NCI-H1436 (cell line): ENCODE results near the gene ATG4B.
"Not testable (repeated sequence)": the region's sequence is repeated elsewhere in the genome, so short reads cannot be mapped to it uniquely, and the experiment has no call there.

ENCODE experiments used
- DNase-seq: peaks from one replicate; lab custom pipeline; 2025; lab: John Stamatoyannopoulos, UW

ATG4B gene

GRCh38 chr2:241640165-241640795, 2.8 kb downstream of the ATG4B start:
- DNase-seq: no peak

- DNase-seq: no peak
Measured at GRCh38 chr2:241641631-241642030, 4.1 kb downstream of the ATG4B start.

DNA sequence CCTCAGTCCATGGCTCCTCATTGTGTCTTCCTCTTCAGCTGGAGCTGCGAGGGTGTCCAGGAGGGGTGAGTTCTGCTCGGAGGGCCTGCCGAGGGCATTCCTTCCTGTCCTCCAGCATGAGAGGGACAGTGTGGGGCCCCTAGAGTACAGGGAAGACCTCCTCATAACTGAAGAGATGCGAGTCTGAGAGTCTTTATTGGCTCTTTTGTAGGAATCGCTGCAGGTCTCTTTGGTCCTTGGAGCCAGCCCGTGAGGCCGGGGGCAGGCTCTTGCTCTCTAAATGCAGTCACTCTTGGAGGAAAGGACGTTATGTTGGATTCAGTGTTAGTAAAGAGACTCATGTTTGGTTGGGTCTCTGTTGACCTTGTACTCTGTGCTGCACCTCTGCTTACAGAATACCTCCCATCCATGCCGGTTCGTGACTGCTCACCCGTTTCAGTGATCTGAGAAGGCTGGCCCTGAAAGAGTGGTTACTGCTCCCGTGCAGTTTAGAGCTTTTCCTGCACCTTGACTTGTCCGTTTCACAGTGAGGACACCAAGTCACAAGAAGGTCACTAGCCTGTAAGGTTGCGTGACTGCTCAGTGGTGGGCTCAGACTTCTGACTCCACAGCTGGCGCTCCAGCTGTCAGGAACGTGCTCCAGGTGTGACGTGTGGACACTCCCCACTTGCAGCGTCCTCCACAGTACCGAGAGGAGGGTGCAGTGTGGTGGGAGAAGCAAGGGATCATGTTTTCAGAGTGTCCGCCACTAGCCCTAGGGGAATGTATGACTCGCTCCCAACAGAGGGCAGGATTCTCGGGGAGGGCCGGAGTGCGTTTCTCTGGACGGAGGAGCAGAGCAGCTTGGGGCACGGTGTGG, 7.8 kb downstream of the ATG4B start:
- no peak for DNase-seq

- no peak for DNase-seq
Measured at GRCh38 chr2:241645915-241646645, 8.6 kb downstream of the ATG4B start.

DNA sequence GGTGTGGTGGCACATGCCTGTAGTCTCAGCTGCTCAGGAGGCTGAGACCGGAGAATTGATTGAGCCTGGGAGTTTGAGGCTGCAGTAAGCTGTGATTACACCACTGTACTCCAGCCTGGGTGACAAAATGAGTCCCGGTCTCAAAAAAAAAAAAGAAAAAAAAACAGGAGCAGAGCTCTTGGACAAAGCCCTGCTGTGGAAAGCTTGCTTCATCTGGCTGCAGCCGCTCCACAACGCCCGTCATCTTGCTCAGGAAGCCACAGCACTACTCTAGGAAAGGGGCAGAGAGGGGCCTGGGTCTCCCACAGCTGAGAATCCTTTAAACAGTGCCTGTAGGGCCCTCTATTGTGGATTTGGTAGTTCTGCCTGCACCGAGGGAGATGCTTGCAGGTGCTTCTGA, 11.0 kb downstream of the ATG4B start:
- no peak for DNase-seq

- no peak for DNase-seq
Measured at GRCh38 chr2:241649404-241649803, 11.9 kb downstream of the ATG4B start.

DNA sequence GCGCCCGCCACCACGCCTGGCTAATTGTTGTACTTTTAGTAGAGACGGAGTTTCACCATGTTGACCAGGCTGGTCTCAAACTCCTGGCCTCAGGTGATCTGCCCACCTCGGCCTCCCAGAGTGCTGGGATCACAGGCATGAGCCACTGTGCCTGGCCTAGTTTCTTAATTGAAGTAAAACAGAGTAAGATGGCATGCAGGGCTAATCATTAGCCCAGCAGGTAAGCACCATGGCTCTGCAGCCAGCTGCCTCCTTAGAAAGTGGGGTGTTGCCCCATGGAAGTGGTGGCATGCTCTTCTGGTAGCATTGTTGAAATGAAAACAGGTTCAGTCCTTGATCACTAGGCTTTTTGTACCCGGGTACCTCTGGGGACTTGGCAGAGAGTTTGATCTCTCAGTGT, 12.4 kb downstream of the ATG4B start:
- no peak for DNase-seq

GRCh38 chr2:241652142-241652541, 14.6 kb downstream of the ATG4B start:
- DNase-seq: no peak

DNA sequence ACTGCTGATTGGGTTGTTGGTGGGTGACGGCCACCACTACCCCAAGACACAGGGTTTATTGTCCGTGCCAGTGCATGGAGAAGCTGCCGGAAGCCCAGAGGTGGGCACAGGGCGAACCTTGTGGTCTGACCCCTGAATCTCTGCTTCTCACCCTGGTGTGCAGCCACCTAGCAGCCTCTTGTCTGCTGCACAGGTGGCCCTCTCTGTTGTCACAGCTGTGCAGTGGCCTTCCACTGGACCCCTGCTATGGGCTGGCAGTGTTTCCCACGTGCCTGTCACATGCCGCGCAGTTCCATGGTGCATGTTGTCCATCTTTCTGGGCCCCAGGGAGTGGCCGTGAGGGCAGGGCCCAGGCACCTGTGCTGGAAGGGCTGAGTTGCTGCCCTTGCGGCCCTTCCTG, 15.2 kb downstream of the ATG4B start:
- DNase-seq: no peak

DNA sequence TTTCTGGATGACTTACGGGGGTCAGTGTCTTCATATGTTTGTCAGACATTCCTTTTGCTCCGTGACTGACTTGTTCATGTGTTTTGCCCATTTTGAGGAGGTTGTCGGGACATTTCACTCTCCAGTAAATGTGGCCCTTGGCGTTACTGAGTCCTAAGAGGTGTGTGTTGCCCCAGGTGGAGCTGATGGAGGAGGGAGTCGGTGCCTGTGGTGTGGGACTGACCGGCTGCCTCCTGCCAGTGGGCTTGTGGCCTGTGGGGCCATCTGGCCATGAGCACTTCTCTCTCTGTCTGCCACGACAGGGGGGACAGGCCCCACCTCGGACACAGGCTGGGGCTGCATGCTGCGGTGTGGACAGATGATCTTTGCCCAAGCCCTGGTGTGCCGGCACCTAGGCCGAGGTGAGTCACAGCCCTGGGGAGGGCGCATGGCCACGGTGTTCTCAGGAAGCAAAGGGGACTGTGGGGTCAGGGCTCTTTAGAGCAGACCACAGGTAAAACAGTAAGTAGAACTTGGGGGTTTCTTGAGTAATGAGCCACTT, 15.8 kb downstream of the ATG4B start:
- DNase-seq: no peak

DNA sequence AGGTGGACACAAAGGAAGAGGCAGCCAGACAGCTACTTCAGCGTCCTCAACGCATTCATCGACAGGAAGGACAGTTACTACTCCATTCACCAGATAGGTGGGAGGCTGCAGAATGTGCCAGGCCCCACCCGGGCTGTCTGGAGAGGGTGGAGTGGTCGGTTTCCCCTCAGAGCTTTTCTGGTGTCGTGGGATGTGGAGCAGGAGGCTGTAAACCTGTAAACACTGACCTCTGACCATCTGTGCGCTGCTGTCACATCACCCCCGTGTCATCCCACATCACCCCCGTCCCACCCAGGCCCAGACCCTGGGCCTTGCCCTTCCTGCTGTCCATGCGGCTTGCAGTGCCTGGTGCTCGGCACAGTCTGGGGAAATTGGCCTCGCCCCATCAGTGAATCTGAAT, 17.1 kb downstream of the ATG4B start:
- no peak for DNase-seq

- DNase-seq: no peak
Measured at GRCh38 chr2:241655516-241656189, 18.2 kb downstream of the ATG4B start.

DNA sequence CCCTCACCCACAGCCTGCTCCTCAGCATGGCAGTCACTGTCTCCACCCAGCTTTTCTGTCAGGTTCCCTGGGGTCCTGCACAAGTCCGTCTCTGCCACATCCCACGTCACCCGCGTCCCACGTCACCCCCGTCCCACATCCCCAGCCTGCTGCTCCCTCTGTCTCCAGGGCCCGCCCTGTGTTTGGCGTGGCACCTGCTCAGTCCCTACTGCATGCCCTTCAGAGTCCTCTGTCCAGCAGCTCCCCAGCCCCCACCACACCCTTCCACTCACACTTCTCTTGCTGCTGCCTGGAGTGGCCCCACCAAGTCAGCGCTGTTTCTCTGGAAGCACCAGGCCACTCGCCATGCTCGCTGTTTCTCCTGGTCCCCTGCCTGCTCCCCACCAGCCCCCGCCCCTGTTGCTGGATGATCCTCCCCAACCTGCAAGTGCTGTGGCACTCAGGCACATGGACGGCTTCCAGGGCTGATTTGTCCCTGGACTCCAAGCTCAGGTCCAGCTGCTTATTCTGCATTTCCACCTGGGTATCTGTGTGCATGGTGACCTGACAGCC, 18.8 kb downstream of the ATG4B start:
- no peak for DNase-seq

DNA sequence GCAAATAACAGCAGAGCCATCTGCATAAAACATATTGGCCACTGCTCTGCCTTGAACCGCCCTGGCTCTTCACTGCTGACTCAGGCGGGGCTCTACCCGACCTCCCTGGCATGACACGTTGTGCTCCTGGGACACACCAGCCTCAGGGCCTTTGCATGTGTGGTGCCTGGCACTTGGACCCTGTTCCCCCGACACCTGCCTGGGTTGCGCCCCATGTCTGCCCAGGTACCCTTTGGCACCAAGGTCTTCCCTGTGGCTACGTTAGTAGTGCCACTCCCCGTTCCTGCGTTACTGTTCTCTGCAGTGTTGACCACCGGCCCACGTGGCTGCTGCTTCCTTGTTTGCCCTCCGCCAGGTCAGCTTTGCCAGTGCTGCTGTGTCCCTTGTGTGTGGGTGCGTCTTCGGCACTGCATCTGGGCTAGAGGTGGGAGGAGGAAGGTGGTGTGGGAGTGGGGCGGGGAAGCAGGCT, 20.3 kb downstream of the ATG4B start:
- DNase-seq: no peak

DNA sequence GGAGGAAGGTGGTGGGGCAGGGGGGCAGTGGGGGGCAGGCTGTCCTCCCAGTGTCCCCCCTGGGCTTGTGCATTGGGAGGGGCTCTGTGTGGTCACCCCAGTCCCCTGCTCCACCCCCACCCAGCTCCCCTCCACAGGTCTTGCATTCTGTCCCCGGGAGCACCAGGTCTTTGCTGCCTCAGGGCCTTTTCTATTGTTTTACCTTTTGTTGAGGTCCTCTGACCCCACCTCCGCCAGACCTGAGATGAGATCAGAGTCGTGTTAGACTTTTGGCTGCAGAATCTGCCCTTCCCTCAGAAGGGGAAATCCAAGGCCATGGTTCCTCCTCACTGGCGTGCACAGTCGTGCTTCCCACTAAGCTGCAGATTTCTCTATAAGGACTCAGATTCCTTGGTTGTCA, 20.8 kb downstream of the ATG4B start:
- DNase-seq: no peak

GRCh38 chr2:241659150-241659739, 21.8 kb downstream of the ATG4B start:
- DNase-seq: peak; percentile 9

GRCh38 chr2:241660593-241661213, 23.2 kb downstream of the ATG4B start:
- no peak for DNase-seq

DNA sequence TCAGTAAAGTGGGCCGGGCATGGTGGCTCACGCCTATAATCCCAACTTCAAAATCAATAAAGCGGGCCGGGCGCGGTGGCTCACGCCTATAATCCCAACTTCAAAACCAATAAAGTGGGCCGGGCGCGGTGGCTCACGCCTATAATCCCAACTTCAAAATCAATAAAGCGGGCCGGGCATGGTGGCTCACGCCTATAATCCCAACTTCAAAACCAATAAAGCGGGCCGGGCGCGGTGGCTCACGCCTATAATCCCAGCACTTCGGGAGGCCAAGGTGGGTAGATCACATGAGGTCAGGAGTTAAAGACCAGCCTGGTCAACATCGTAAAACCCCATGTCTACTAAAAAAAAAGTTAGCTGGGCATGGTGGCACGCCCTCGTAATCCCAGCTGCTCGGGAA, 25.2 kb downstream of the ATG4B start:
- DNase-seq: not testable (repeated sequence)

GRCh38 chr2:241665731-241666440, 28.4 kb downstream of the ATG4B start:
- no peak for DNase-seq
